Cardiac septum (tissue), 1 donor: ENCODE data around the gene STAB2. TPM values are rescaled to one million over a fixed set of nuclear protein-coding genes. Genes with fewer than 3 reads are reported as not detected.

Experiments
- DNase-seq: peaks from one replicate; pipeline ENCODE4 v3.0.0-alpha.2; 2020; ENCODE audit warnings: low spot score
- intact Hi-C: fragments of 100-400 bp; cut with DNase I; formaldehyde crosslinking; loops from one replicate; pipeline ENCODE4 v1.14.0; 2022
- total RNA-seq: library from RNA; stranded (reverse); fragmentation: NEBNext Ultra II Directional; extraction: Animal tissue kit (Norgen Biotek cat#: 25700); gene quantifications from one replicate; pipeline ENCODE4 v1.2.1, GENCODE V29; 2021
- donor health status: DM: no; HTN: no; CAD: no.

The STAB2 gene
- total RNA-seq, 1 donor from 2014 or later: 0.75 TPM

DNA sequence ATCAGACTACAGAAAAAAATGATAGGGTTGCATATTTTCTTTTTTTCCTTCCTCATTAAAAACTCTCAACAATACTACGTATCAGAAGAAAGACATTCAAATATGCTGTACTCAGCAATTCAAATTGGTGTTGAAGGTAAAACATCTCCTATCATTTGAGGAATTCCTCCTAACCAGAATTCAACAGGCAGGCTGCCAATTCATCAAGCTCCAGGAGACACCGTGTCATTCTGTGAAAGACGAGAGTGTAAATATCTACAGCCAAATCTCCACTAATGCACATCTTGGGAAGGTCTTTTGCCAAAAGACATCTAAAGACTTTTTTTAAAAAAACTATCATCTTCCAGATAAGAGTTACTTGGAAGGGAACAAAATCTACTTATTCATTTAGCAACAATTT is 227.4 kb downstream of the STAB2 start:
- no peak for DNase-seq
- intact Hi-C loops: no loop called here

Other genes starting within 250 kb of the STAB2 start
- not detected for gene C12orf42, start 91.3 kb upstream of the STAB2 start, total RNA-seq